Ascending aorta (tissue), 2 donors: ENCODE data around the gene GP2. TPM values are rescaled to one million over a fixed set of nuclear protein-coding genes. Genes with fewer than 3 reads are reported as not detected.

ENCODE experiments used
- DNase-seq, 2 donors: peaks; one replicate each; pipeline ENCODE4 v3.0.0-alpha.2; 2019; ENCODE audit warnings: low spot score in 2 of 2
- H3K27ac ChIP-seq, 2 donors: fragments of 200-600 bp; sonication (generic); one replicate each; pipeline ENCODE4 v1.5.1; 2016 to 2017; ENCODE audit warnings: mild to moderate bottlenecking in 1 of 2
- H3K27me3 ChIP-seq: fragments of 200-600 bp; sonication (generic); one replicate; pipeline ENCODE4 v1.5.1; 2017
- H3K36me3 ChIP-seq, 2 donors: fragments of 200-600 bp; sonication (generic); one replicate each; pipeline ENCODE4 v1.5.1; 2016
- H3K4me1 ChIP-seq, 2 donors: fragments of 200-600 bp; sonication (generic); one replicate each; pipeline ENCODE4 v1.5.1; 2016 to 2017; ENCODE audit warnings: mild to moderate bottlenecking in 1 of 2
- H3K4me3 ChIP-seq, 2 donors: fragments of 200-600 bp; sonication (generic); one replicate each; pipeline ENCODE4 v1.5.1; 2016 to 2017; ENCODE audit warnings: mild to moderate bottlenecking in 1 of 2
- H3K9me3 ChIP-seq, 2 donors: fragments of 200-600 bp; sonication (generic); one replicate each; pipeline ENCODE4 v1.5.1; 2016
- intact Hi-C: fragments of 100-400 bp; cut with DNase I; formaldehyde crosslinking; loops from one replicate; pipeline ENCODE4 v1.15.1; 2023
- total RNA-seq: library from RNA; depleted of rRNA; stranded (reverse); fragments of >200 nt; gene quantifications from one replicate; pipeline ENCODE4 v1.1.0, GENCODE V29; 2016
- TF ChIP-seq, protein P1 (sequence below), 3 experiments: fragments of 200-600 bp in 2 of 3; fragments of 450-650 bp in 1 of 3; sonication (generic) in 2 of 3; IDR thresholded peaks; one replicate each; pipeline ENCODE4 v1.5.1; 2016 to 2019; ENCODE audit warnings: antibody characterized with exemption in 3 of 3, mild to moderate bottlenecking in 1 of 3, moderate library complexity in 1 of 3

GP2 gene
- total RNA-seq, 1 donor from 2014 or later = 0.11 TPM

DNA sequence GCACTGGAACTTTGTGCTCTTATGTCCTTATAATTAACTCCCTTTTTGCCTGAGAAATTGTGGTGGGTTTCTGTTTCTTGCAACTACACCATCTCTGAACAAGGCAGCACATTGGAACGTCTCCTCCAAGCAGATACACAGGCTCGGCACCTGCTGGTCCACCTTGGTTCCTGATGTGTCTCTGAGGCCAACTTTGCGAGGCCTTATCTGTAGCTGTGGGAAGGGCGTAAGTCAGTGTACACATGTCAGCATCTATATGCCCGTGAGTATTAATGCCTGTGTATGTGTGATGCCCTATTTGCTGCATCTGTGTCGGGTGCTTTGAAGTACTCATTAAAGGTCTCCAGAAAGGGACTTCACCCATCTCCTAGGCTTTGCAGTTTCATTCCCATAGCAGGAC is 17.5 kb downstream of the GP2 start:
- Histone ChIP-seq H3K27ac (no peak overlapping the region), H3K36me3 (no peaks in the 10 kb centered on the region), H3K27me3 (no peaks in the 10 kb centered on the region), H3K4me3 (no peak overlapping the region), H3K4me1 (no peaks in the 10 kb centered on the region), H3K9me3 (no peaks in the 10 kb centered on the region)
- DNase-seq = no peak
- TF ChIP-seq, protein P1, sequence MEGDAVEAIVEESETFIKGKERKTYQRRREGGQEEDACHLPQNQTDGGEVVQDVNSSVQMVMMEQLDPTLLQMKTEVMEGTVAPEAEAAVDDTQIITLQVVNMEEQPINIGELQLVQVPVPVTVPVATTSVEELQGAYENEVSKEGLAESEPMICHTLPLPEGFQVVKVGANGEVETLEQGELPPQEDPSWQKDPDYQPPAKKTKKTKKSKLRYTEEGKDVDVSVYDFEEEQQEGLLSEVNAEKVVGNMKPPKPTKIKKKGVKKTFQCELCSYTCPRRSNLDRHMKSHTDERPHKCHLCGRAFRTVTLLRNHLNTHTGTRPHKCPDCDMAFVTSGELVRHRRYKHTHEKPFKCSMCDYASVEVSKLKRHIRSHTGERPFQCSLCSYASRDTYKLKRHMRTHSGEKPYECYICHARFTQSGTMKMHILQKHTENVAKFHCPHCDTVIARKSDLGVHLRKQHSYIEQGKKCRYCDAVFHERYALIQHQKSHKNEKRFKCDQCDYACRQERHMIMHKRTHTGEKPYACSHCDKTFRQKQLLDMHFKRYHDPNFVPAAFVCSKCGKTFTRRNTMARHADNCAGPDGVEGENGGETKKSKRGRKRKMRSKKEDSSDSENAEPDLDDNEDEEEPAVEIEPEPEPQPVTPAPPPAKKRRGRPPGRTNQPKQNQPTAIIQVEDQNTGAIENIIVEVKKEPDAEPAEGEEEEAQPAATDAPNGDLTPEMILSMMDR (IDR thresholded peaks at IDR 0.05) = no peak
- intact Hi-C loops = no loop called here

GRCh38 chr16:20308801-20309590 is 18.3 kb downstream of the GP2 start:
- Histone ChIP-seq H3K36me3 (no peaks in the 10 kb centered on the region), H3K4me1 (no peaks in the 10 kb centered on the region), H3K4me3 (no peak overlapping the region), H3K27ac (no peak overlapping the region), H3K9me3 (no peaks in the 10 kb centered on the region), H3K27me3 (no peaks in the 10 kb centered on the region)
- no peak for DNase-seq
- TF ChIP-seq, protein P1 (IDR thresholded peaks at IDR 0.05) = no peak
- intact Hi-C loops = no loop called here

DNA sequence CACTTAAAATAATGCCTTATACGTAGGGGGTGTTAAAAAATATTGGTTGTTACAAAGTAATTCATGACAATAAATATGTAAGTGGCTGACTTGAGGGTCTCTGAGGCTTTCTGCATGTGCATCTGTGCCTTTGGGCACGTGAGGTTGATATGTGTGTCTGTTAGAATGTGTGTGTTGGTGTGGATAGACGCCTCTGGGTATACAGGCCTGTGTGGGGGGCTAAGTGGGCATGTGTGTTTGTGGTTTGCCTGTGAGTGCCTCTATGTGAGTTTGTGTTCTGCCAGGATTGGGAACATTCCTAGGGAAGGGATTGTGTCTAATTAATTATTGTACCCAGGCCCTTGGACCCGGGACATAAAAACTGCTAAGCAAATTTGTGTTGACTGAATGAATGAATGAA is 19.0 kb downstream of the GP2 start:
- Histone ChIP-seq H3K27ac (no peak overlapping the region), H3K9me3 (no peaks in the 10 kb centered on the region), H3K27me3 (no peaks in the 10 kb centered on the region), H3K4me1 (no peaks in the 10 kb centered on the region), H3K4me3 (no peak overlapping the region), H3K36me3 (no peaks in the 10 kb centered on the region)
- intact Hi-C loops = no loop called here
- DNase-seq = no peak
- TF ChIP-seq, protein P1 (IDR thresholded peaks at IDR 0.05) = no peak

DNA sequence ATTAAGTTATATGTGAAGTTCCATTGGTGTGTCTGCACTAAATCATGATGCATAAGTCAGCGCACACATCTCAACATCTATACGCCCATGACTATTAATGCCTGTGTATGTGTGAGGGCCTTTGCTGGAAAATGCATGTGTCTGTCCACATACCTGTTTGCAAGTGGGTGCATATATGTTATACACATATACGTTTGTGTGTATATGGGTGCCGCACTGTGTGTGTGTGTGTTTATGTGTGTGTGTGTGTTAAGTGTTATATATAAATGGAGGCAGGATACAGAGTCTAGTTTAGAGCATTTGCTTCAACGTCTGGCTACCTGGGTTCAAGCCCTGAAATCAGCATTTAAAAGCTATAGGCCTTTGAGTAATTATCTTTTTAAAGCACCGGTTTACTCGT is 19.5 kb downstream of the GP2 start:
- no peaks in the 10 kb centered on the region for H3K36me3 ChIP-seq
- H3K27me3 ChIP-seq = no peaks in the 10 kb centered on the region
- TF ChIP-seq, protein P1 (IDR thresholded peaks at IDR 0.05) = no peak
- no peak overlapping the region for H3K27ac ChIP-seq
- H3K4me3 ChIP-seq = no peak overlapping the region
- H3K9me3 ChIP-seq = no peaks in the 10 kb centered on the region
- no peaks in the 10 kb centered on the region for H3K4me1 ChIP-seq
- no peak for DNase-seq
- intact Hi-C loops = no loop called here

GRCh38 chr16:20307240-20307671 is 20.1 kb downstream of the GP2 start:
- DNase-seq = no peak
- TF ChIP-seq, protein P1 (IDR thresholded peaks at IDR 0.05) = no peak
- H3K4me1 ChIP-seq = no peaks in the 10 kb centered on the region
- no peak overlapping the region for H3K4me3 ChIP-seq
- H3K9me3 ChIP-seq = no peaks in the 10 kb centered on the region
- intact Hi-C loops = no loop called here
- H3K27ac ChIP-seq = no peak overlapping the region
- H3K27me3 ChIP-seq = no peaks in the 10 kb centered on the region
- no peaks in the 10 kb centered on the region for H3K36me3 ChIP-seq
